Measurements from ENCODE around the gene COL19A1. TPM values are rescaled to one million over a fixed set of nuclear protein-coding genes. Genes with fewer than 3 reads are reported as not detected.

The COL19A1 gene
- total and polyA plus RNA-seq, 2 of the 13 experiments (the other 11 are each of a cell fraction or from before 2014, with no cell fraction given): not detected

DNA sequence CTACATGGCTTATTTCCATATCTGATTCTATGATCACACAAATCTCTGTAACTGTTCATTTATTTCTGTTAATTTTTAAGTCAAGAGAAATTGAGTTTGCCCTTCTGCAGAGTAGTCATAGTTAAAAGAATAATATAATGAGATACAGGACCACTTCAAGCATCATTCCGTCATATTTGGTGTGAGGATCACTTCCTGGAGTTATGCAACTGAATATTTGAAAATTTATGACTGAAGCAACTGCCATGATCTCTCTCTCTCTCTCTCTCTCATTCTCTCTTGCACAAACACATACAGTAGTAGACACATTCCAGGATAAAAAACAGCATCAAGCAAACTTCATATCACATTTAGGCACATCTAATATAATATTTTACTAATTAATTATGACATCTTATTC, 320.1 kb downstream of the COL19A1 start:
- Histone ChIP-seq H3K79me2 (ENCODE audit: insufficient read depth, low read length) (no peaks in the 10 kb centered on the region), H4K20me1 (ENCODE audit: insufficient read depth, low read length) (no peaks in the 10 kb centered on the region), H3K27me3 (ENCODE audit: control insufficient read depth in 1 of 2, insufficient read depth in 2 of 2, low read length in 2 of 2) (no peaks in the 10 kb centered on the region), H3K27ac (ENCODE audit: extremely low read length, insufficient read depth, low read length) (no peak overlapping the region), H3K4me1 (ENCODE audit: insufficient read depth, low read length) (no peaks in the 10 kb centered on the region), H3K4me2 (ENCODE audit: low read depth, low read length) (no peak overlapping the region), H2AFZ (ENCODE audit: low read length) (no peak overlapping the region), H3K36me3 (replicated peaks in 1 of 2; ENCODE audit: control insufficient read depth in 1 of 2, insufficient read depth in 2 of 2, low read length in 2 of 2) (no peaks in the 10 kb centered on the region), H3K4me3 (replicated peaks in 1 of 3; ENCODE audit: insufficient read depth in 1 of 3, low read depth in 2 of 3, low read length in 3 of 3) (no peak overlapping the region), H3K9ac (ENCODE audit: insufficient read depth, low read depth, low read length) (no peak overlapping the region), H3K9me3 (ENCODE audit: low read length) (no peaks in the 10 kb centered on the region)
- no peak for TF ChIP-seq NAIF1 (CRISPR knock-in tag; IDR thresholded peaks at IDR 0.05; ENCODE audit: borderline replicate concordance)
- TF ChIP-seq, protein P1, sequence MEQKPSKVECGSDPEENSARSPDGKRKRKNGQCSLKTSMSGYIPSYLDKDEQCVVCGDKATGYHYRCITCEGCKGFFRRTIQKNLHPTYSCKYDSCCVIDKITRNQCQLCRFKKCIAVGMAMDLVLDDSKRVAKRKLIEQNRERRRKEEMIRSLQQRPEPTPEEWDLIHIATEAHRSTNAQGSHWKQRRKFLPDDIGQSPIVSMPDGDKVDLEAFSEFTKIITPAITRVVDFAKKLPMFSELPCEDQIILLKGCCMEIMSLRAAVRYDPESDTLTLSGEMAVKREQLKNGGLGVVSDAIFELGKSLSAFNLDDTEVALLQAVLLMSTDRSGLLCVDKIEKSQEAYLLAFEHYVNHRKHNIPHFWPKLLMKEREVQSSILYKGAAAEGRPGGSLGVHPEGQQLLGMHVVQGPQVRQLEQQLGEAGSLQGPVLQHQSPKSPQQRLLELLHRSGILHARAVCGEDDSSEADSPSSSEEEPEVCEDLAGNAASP (CRISPR knock-in tag; IDR thresholded peaks at IDR 0.05; ENCODE audit: borderline replicate concordance): no peak
- TF ChIP-seq, protein P2, sequence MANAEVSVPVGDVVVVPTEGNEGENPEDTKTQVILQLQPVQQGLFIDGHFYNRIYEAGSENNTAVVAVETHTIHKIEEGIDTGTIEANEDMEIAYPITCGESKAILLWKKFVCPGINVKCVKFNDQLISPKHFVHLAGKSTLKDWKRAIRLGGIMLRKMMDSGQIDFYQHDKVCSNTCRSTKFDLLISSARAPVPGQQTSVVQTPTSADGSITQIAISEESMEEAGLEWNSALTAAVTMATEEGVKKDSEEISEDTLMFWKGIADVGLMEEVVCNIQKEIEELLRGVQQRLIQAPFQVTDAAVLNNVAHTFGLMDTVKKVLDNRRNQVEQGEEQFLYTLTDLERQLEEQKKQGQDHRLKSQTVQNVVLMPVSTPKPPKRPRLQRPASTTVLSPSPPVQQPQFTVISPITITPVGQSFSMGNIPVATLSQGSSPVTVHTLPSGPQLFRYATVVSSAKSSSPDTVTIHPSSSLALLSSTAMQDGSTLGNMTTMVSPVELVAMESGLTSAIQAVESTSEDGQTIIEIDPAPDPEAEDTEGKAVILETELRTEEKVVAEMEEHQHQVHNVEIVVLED (CRISPR knock-in tag; IDR thresholded peaks at IDR 0.05; ENCODE audit: borderline replicate concordance): no peak
- TF ChIP-seq ELF3 (CRISPR knock-in tag; IDR thresholded peaks at IDR 0.05): no peak
- in situ Hi-C loops (cut with HindIII; ENCODE audit: extremely low pct_ligation_motif_present, low pct_unique_long_range_greater_than_20kb) (no loop called here), intact Hi-C loops (cut with micrococcal nuclease; ENCODE audit: unreplicated experiment) (no loop called here)
- DNase-seq (ENCODE audit: low spot score): no peak
- WGBS (ENCODE audit: low lambda C conversion rate): 46% methylated on average over 1 of the region's 1 CpG
- no TSS peak for BruUV-seq (replicated peaks)
- POLR2A ChIA-PET: no interaction called here
- no peak for ATAC-seq
- CTCF ChIA-PET (ENCODE audit: low intra/inter-chr PET ratio, low total read pairs): no interaction called here
- no peak for FAIRE-seq

DNA sequence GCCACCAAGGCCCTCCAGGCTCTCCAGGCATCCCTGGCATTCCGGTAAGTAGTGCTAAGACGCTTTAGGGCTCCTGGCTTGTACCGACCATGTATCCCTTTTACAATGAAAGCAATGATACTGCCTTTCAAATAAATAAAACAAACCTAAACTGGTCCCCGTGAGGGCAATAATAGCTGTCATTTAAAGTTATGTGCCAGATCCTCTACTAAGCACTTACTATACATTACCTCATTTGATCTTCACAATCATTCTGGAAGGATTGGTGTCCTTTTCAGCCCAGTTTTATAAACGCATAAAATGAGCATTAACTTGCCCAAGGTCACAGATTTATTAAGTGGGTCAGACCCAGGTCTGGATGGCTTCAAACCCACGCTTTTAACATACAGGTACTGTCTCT, 321.8 kb downstream of the COL19A1 start:
- Histone ChIP-seq H3K4me1 (ENCODE audit: insufficient read depth, low read length) (no peaks in the 10 kb centered on the region), H3K36me3 (replicated peaks in 1 of 2; ENCODE audit: control insufficient read depth in 1 of 2, insufficient read depth in 2 of 2, low read length in 2 of 2) (no peaks in the 10 kb centered on the region), H3K27me3 (ENCODE audit: control insufficient read depth in 1 of 2, insufficient read depth in 2 of 2, low read length in 2 of 2) (peaks cover 0 to 2% of the 10 kb centered on the region in 2 experiments; a peak in 2 of 5 replicates), H3K9me3 (ENCODE audit: low read length) (no peaks in the 10 kb centered on the region), H2AFZ (ENCODE audit: low read length) (no peak overlapping the region), H3K79me2 (ENCODE audit: insufficient read depth, low read length) (no peaks in the 10 kb centered on the region), H3K9ac (ENCODE audit: insufficient read depth, low read depth, low read length) (no peak overlapping the region), H3K27ac (ENCODE audit: extremely low read length, insufficient read depth, low read length) (no peak overlapping the region), H3K4me2 (ENCODE audit: low read depth, low read length) (no peak overlapping the region), H4K20me1 (ENCODE audit: insufficient read depth, low read length) (no peaks in the 10 kb centered on the region), H3K4me3 (replicated peaks in 1 of 3; ENCODE audit: insufficient read depth in 1 of 3, low read depth in 2 of 3, low read length in 3 of 3) (no peak overlapping the region)
- intact Hi-C loops (cut with micrococcal nuclease; ENCODE audit: unreplicated experiment) (no loop called here), in situ Hi-C loops (cut with HindIII; ENCODE audit: extremely low pct_ligation_motif_present, low pct_unique_long_range_greater_than_20kb) (no loop called here)
- no TSS peak for BruUV-seq (replicated peaks)
- DNase-seq (ENCODE audit: low spot score) (no peak), FAIRE-seq (no peak), ATAC-seq (no peak)
- TF ChIP-seq ZNF670 (CRISPR knock-in tag; IDR thresholded peaks at IDR 0.05; ENCODE audit: borderline replicate concordance): no peak
- TF ChIP-seq CCDC6 (CRISPR knock-in tag; IDR thresholded peaks at IDR 0.05): no peak
- TF ChIP-seq, protein P3, sequence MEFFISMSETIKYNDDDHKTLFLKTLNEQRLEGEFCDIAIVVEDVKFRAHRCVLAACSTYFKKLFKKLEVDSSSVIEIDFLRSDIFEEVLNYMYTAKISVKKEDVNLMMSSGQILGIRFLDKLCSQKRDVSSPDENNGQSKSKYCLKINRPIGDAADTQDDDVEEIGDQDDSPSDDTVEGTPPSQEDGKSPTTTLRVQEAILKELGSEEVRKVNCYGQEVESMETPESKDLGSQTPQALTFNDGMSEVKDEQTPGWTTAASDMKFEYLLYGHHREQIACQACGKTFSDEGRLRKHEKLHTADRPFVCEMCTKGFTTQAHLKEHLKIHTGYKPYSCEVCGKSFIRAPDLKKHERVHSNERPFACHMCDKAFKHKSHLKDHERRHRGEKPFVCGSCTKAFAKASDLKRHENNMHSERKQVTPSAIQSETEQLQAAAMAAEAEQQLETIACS (CRISPR knock-in tag; IDR thresholded peaks at IDR 0.05): no peak
- no peak for TF ChIP-seq ZNF547 (CRISPR knock-in tag; IDR thresholded peaks at IDR 0.05)
- no peak for TF ChIP-seq CBFB (CRISPR knock-in tag; IDR thresholded peaks at IDR 0.05)
- no peak for TF ChIP-seq ZNF572 (CRISPR knock-in tag; IDR thresholded peaks at IDR 0.05)
- no peak for TF ChIP-seq STAT5B (CRISPR knock-in tag; IDR thresholded peaks at IDR 0.05)
- no peak for TF ChIP-seq ZSCAN30 (CRISPR knock-in tag; IDR thresholded peaks at IDR 0.05)
- no peak for TF ChIP-seq GPN1 (CRISPR knock-in tag; IDR thresholded peaks at IDR 0.05; ENCODE audit: borderline replicate concordance)
- TF ChIP-seq, protein P4, sequence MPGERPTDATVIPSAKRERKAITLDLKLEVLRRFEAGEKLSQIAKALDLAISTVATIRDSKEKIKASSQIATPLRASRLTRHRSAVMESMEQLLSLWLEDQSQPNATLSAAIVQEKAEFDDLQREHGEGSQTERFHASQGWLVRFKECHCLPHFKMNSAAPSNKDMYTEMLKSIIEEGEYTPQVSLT (CRISPR knock-in tag; IDR thresholded peaks at IDR 0.05; ENCODE audit: borderline replicate concordance, low read depth): no peak
- POLR2A ChIA-PET: no interaction called here
- CTCF ChIA-PET (ENCODE audit: low intra/inter-chr PET ratio, low total read pairs): no interaction called here
- WGBS (ENCODE audit: low lambda C conversion rate): 8% methylated on average over 6 of the region's 6 CpGs
